Osteoblast (primary cell): ENCODE data around the gene RPL37. TPM values are rescaled to one million over a fixed set of nuclear protein-coding genes. Genes with fewer than 3 reads are reported as not detected.
"Not testable (repeated sequence)": the region's sequence is repeated elsewhere in the genome, so short reads cannot be mapped to it uniquely, and the experiment has no call there.

Experiments
- DNase-seq: peaks from one replicate; pipeline ENCODE4 v3.0.0; 2011; ENCODE audit warnings: low spot score, mixed read lengths; ENCODE audit not compliant: insufficient read length; ENCODE audit errors: missing footprints
- H2AFZ ChIP-seq: 2 replicates; pipeline ENCODE4 v1.6.0; 2011; ENCODE audit warnings: mild to moderate bottlenecking, low read length
- H3K27ac ChIP-seq: 2 replicates; pipeline ENCODE4 v1.5.1; 2011; ENCODE audit warnings: mild to moderate bottlenecking, low read depth, low read length, moderate library complexity
- H3K27me3 ChIP-seq: 2 replicates; pipeline ENCODE4 v1.6.0; 2012; ENCODE audit warnings: mild to moderate bottlenecking, control low read depth, inconsistent platforms, low read length, moderate library complexity; ENCODE audit not compliant: insufficient read depth
- H3K36me3 ChIP-seq: 2 replicates; pipeline ENCODE4 v1.5.1; 2011; ENCODE audit warnings: mild to moderate bottlenecking, low read length, control low read depth, moderate library complexity; ENCODE audit not compliant: insufficient read depth
- H3K4me1 ChIP-seq: 2 replicates; pipeline ENCODE4 v1.5.1; 2011; ENCODE audit warnings: mild to moderate bottlenecking, low read length, control low read depth, moderate library complexity; ENCODE audit not compliant: insufficient read depth
- H3K4me2 ChIP-seq: 2 replicates; pipeline ENCODE4 v1.6.0; 2011; ENCODE audit warnings: mild to moderate bottlenecking, low read length; ENCODE audit not compliant: insufficient read depth
- H3K4me3 ChIP-seq: fragments of 200-600 bp; sonication (generic); 3 replicates; pipeline ENCODE4 v1.5.1; 2012; ENCODE audit warnings: mild to moderate bottlenecking, low read length, inconsistent platforms; ENCODE audit not compliant: insufficient read depth
- H3K79me2 ChIP-seq: 2 replicates; pipeline ENCODE4 v1.6.0; 2012; ENCODE audit warnings: mild to moderate bottlenecking, low read length, control low read depth, inconsistent platforms; ENCODE audit not compliant: insufficient read depth
- H3K9me3 ChIP-seq: 2 replicates; pipeline ENCODE4 v1.5.1; 2011; ENCODE audit warnings: low read depth, low read length, control low read depth
- H4K20me1 ChIP-seq: 2 replicates; pipeline ENCODE4 v1.6.0; 2012; ENCODE audit warnings: mild to moderate bottlenecking, low read length, control low read depth; ENCODE audit not compliant: insufficient read depth
- total RNA-seq: library from RNA; depleted of rRNA; stranded (reverse); fragments of >200 nt; gene quantifications from 2 replicates; pipeline ENCODE4 v1.2.3, GENCODE V29; 2012
- TF ChIP-seq, protein P1 (sequence below): IDR thresholded peaks from 2 replicates; pipeline ENCODE4 v1.5.1; 2011; ENCODE audit warnings: mild to moderate bottlenecking, low read depth, low read length, moderate library complexity; ENCODE audit errors: extremely low read depth

RPL37 gene
- total RNA-seq, 1 donor = 220 TPM

DNA sequence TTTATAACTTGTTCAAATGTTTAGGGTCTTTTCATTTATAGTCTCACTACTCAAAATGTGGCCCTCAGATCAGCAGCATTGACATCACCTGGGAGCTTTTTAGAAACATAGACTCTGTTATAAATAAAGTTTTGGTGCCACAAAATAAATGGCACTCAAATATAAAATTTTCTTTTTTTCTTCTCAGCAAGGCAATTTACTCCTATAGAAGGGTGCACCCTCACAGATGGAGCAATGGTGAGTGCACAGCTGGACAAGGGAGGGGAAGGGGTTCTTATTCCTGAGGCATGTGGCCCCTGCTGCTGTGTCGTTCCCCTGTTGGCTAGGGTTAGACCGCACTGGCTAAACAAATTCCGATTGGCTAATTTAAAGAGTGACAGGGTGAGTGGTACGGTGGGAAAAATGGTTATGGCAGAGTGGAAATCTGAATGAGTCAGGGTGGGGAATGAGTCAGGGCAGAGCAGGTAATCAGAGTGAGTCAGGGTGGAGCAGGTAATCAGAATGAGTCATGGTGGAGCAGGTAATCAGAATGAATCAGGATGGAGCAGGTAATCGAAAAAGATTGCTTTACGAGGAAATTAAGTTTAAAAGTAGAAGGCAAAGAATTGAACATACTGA is 42.5 kb upstream of the RPL37 start:
- no peak for DNase-seq
- peaks cover 4% of the 10 kb centered on the region for H3K9me3 ChIP-seq
- TF ChIP-seq, protein P1, sequence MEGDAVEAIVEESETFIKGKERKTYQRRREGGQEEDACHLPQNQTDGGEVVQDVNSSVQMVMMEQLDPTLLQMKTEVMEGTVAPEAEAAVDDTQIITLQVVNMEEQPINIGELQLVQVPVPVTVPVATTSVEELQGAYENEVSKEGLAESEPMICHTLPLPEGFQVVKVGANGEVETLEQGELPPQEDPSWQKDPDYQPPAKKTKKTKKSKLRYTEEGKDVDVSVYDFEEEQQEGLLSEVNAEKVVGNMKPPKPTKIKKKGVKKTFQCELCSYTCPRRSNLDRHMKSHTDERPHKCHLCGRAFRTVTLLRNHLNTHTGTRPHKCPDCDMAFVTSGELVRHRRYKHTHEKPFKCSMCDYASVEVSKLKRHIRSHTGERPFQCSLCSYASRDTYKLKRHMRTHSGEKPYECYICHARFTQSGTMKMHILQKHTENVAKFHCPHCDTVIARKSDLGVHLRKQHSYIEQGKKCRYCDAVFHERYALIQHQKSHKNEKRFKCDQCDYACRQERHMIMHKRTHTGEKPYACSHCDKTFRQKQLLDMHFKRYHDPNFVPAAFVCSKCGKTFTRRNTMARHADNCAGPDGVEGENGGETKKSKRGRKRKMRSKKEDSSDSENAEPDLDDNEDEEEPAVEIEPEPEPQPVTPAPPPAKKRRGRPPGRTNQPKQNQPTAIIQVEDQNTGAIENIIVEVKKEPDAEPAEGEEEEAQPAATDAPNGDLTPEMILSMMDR = no peak
- H3K79me2 ChIP-seq = no peaks in the 10 kb centered on the region
- H2AFZ ChIP-seq = no peak overlapping the region
- no peaks in the 10 kb centered on the region for H3K36me3 ChIP-seq
- no peak overlapping the region for H3K4me3 ChIP-seq
- H3K27me3 ChIP-seq = no peaks in the 10 kb centered on the region
- no peaks in the 10 kb centered on the region for H4K20me1 ChIP-seq
- H3K27ac ChIP-seq = no peak overlapping the region
- peaks cover 3% of the 10 kb centered on the region for H3K4me1 ChIP-seq
- no peak overlapping the region for H3K4me2 ChIP-seq

DNA sequence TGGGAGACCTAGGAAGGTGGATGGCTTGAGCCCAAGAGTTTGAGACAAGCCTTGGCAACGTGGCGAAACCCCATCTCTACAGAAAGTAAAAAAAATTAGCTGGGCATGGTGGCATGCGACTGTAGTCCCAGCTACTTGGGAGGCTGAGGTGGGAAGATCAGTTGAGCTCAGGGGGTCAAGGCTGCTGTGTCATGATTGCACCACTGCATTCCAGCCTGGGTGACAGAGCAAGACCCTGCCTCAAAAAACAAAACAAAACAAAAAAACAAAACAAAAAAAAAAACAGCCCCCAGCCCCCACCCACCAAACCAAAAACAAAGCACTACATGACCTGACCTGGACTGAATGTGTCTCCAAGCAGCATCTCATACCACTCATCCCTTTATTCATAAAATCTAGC is 40.9 kb upstream of the RPL37 start:
- no peak for DNase-seq
- H3K4me1 ChIP-seq = peaks cover 4% of the 10 kb centered on the region
- no peaks in the 10 kb centered on the region for H3K36me3 ChIP-seq
- no peak overlapping the region for H2AFZ ChIP-seq
- no peak overlapping the region for H3K4me2 ChIP-seq
- H4K20me1 ChIP-seq = no peaks in the 10 kb centered on the region
- no peak overlapping the region for H3K4me3 ChIP-seq
- peaks cover 4% of the 10 kb centered on the region for H3K9me3 ChIP-seq
- H3K27me3 ChIP-seq = no peaks in the 10 kb centered on the region
- H3K27ac ChIP-seq = no peak overlapping the region
- TF ChIP-seq, protein P1 = no peak
- H3K79me2 ChIP-seq = no peaks in the 10 kb centered on the region

DNA sequence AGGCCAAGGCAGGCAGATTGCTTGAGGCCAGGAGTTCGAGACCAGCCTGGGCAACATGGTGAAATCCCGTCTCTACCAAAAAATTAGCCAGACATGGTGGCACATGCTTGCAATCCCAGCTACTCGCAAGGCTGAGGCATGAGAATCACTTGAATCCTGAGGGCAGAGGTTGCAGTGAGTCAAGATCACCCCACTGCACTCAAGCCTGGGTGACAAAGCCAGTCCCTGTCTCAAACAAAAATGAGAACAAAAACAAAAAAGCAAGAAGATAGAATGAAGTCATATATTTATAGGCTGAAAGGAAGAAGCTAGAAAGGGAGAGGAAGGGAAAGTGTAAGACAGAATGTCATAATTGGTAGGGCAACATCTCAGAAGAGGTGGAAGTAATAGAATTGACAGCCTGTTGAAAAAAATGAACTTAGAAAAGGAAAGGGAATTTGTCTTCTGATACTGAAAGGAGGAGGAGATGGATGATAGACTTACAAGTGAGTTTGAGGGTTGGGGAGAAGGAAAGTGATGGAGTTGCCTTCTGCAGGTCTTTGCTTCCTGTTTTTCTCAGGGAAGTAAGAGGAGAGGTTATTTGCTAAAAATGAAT is 38.4 kb upstream of the RPL37 start:
- Histone ChIP-seq H3K36me3 (no peaks in the 10 kb centered on the region), H3K27me3 (no peaks in the 10 kb centered on the region), H2AFZ (no peak overlapping the region), H4K20me1 (no peaks in the 10 kb centered on the region), H3K9me3 (peaks cover 4% of the 10 kb centered on the region), H3K4me2 (no peak overlapping the region), H3K4me3 (no peak overlapping the region), H3K27ac (no peak overlapping the region), H3K79me2 (no peaks in the 10 kb centered on the region), H3K4me1 (peaks cover 2% of the 10 kb centered on the region)
- TF ChIP-seq, protein P1 = no peak
- no peak for DNase-seq

DNA sequence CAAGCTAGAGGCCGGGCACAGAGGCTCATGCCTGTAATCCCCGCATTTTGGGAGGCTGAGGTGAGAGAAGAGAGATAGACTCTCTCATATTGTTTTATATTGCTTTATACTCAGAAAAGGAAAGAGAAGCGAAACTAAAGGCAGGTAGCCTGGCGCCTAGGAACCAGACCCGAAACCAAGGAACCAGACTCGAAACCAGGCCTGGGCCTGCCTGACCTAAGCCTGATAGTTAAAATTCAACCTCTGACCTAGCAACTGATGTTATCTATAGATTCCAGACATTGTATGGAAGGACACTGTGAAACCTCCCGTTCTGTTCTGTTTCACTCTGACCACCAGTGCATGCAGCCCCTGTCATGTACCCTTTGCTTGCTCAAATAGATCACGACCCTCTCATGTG is 37.2 kb upstream of the RPL37 start:
- H2AFZ ChIP-seq, H3K9me3 ChIP-seq, H3K36me3 ChIP-seq, H3K27me3 ChIP-seq, H3K79me2 ChIP-seq, H4K20me1 ChIP-seq, H3K27ac ChIP-seq, H3K4me2 ChIP-seq, DNase-seq, H3K4me3 ChIP-seq, H3K4me1 ChIP-seq: not testable (repeated sequence)
